Natural killer cell (primary cell): ENCODE data around the gene TEKT5. TPM values are rescaled to one million over a fixed set of nuclear protein-coding genes. Genes with fewer than 3 reads are reported as not detected.

ENCODE experiments used
- ATAC-seq, 3 donors: fragments of 150-1000 bp in 2 of 3; fragments of 200-7000 bp in 1 of 3; cut with Tn5 transposase; 1 replicate in 1 of 3; 2 replicates in 2 of 3; pipeline ENCODE4 v1.10.0; 2021; ENCODE audit warnings: mild to moderate bottlenecking in 2 of 3, moderate library complexity in 2 of 3
- DNase-seq, 2 donors: peaks; one replicate each; pipeline versions ENCODE4 v3.0.0 to v3.0.0-alpha.2; 2013 to 2021; ENCODE audit warnings: mixed read lengths in 1 of 2
- H3K27ac ChIP-seq: one replicate; pipeline ENCODE4 v1.5.1; 2013; ENCODE audit warnings: mild to moderate bottlenecking, low read length
- H3K27me3 ChIP-seq: one replicate; pipeline ENCODE4 v1.6.1; 2013; ENCODE audit warnings: low read length; ENCODE audit not compliant: control insufficient read depth, insufficient read depth
- H3K36me3 ChIP-seq: one replicate; pipeline ENCODE4 v1.6.1; 2013; ENCODE audit warnings: low read length; ENCODE audit not compliant: control insufficient read depth, insufficient read depth
- H3K4me1 ChIP-seq: one replicate; pipeline ENCODE4 v1.6.1; 2013; ENCODE audit warnings: low read length; ENCODE audit not compliant: control insufficient read depth, insufficient read depth
- H3K4me3 ChIP-seq: one replicate; pipeline ENCODE4 v1.5.1; 2013; ENCODE audit warnings: low read length
- H3K9me3 ChIP-seq: one replicate; pipeline ENCODE4 v1.6.1; 2013; ENCODE audit warnings: low read length; ENCODE audit not compliant: control insufficient read depth, insufficient read depth
- H3K27ac Mint-ChIP-seq, 2 donors: one replicate each; pipeline ENCODE4 v1.8.0; 2022; ENCODE audit warnings: mild to moderate bottlenecking in 2 of 2, mixed read lengths in 2 of 2, moderate library complexity in 1 of 2
- H3K27me3 Mint-ChIP-seq, 2 donors: one replicate each; pipeline ENCODE4 v1.8.0; 2022; ENCODE audit warnings: low read depth in 2 of 2, mixed read lengths in 2 of 2
- H3K36me3 Mint-ChIP-seq: one replicate; pipeline ENCODE4 v1.8.0; 2022; ENCODE audit warnings: mixed read lengths
- H3K4me1 Mint-ChIP-seq, 2 donors: one replicate each; pipeline ENCODE4 v1.8.0; 2022; ENCODE audit warnings: mixed read lengths in 2 of 2
- H3K4me3 Mint-ChIP-seq: one replicate; pipeline ENCODE4 v1.8.0; 2022; ENCODE audit warnings: mild to moderate bottlenecking, moderate library complexity, mixed read lengths
- H3K9me3 Mint-ChIP-seq, 2 donors: one replicate each; pipeline ENCODE4 v1.8.0; 2022; ENCODE audit warnings: mixed read lengths in 2 of 2
- CTCF ChIP-seq: fragments of 200-600 bp; IDR thresholded peaks from one replicate; pipeline ENCODE4 v1.8.0; 2022; ENCODE audit warnings: antibody characterized with exemption
- WGBS: methylation state at CpG from one replicate; pipeline ENCODE4 v1.1.7; 2013; ENCODE audit warnings: missing lambda C conversion rate; ENCODE audit not compliant: insufficient coverage; 5-methylcytosine and 5-hydroxymethylcytosine counted together
- intact Hi-C: fragments of 100-400 bp; cut with micrococcal nuclease; formaldehyde crosslinking; loops from one replicate; pipeline ENCODE4 v1.14.2; 2022
- total RNA-seq, 4 donors: library from RNA; stranded (reverse); fragments of 120-200 nt in 1 of 4; gene quantifications; one replicate each; pipeline versions ENCODE4 v1.2.3 to v1.2.4, GENCODE V29; 2013 to 2022

The TEKT5 gene
- total RNA-seq, 3 donors from 2014 or later (not counting 1 experiment from before 2014, with no cell fraction given): 1.1 TPM; not detected in 2

GRCh38 chr16:10688726-10689125 lies 6.0 kb downstream of the TEKT5 start:
- no peak overlapping the region for H3K4me3 Mint-ChIP-seq

GRCh38 chr16:10688291-10688690 lies 6.4 kb downstream of the TEKT5 start:
- ATAC-seq (no peak), DNase-seq (no peak)
- H3K9me3 ChIP-seq: no peaks in the 10 kb centered on the region
- no peaks in the 10 kb centered on the region for H3K4me1 ChIP-seq
- intact Hi-C loops: no loop called here
- H3K27me3 Mint-ChIP-seq: peaks cover 0 to 17% of the 10 kb centered on the region in 2 donors
- TF ChIP-seq CTCF: no peak
- H3K36me3 Mint-ChIP-seq: no peaks in the 10 kb centered on the region
- no peaks in the 10 kb centered on the region for H3K4me1 Mint-ChIP-seq
- no peak overlapping the region for H3K27ac ChIP-seq
- H3K27ac Mint-ChIP-seq: no peak overlapping the region
- no peaks in the 10 kb centered on the region for H3K9me3 Mint-ChIP-seq
- H3K27me3 ChIP-seq: no peaks in the 10 kb centered on the region
- H3K4me3 Mint-ChIP-seq: no peak overlapping the region
- H3K4me3 ChIP-seq: no peak overlapping the region
- H3K36me3 ChIP-seq: no peaks in the 10 kb centered on the region
- 91% methylated on average over 9 of the region's 10 CpGs for WGBS

More at GRCh38 chr16:10688726-10689125, 6.0 kb downstream of the TEKT5 start:
- H3K9me3 Mint-ChIP-seq: no peaks in the 10 kb centered on the region
- ATAC-seq (no peak), DNase-seq (no peak)
- Histone ChIP-seq H3K27ac (no peak overlapping the region), H3K9me3 (no peaks in the 10 kb centered on the region), H3K27me3 (no peaks in the 10 kb centered on the region), H3K4me3 (no peak overlapping the region), H3K4me1 (no peaks in the 10 kb centered on the region), H3K36me3 (no peaks in the 10 kb centered on the region)
- peaks cover 0 to 17% of the 10 kb centered on the region in 2 donors for H3K27me3 Mint-ChIP-seq
- H3K36me3 Mint-ChIP-seq: no peaks in the 10 kb centered on the region
- no peak overlapping the region for H3K27ac Mint-ChIP-seq
- TF ChIP-seq CTCF: no peak
- intact Hi-C loops: no loop called here
- H3K4me1 Mint-ChIP-seq: no peaks in the 10 kb centered on the region
- 81% methylated on average over 5 of the region's 5 CpGs for WGBS

- Mint-ChIP-seq H3K27ac (no peak overlapping the region), H3K36me3 (no peaks in the 10 kb centered on the region), H3K27me3 (peaks cover 6 to 15% of the 10 kb centered on the region in 2 donors), H3K9me3 (no peaks in the 10 kb centered on the region), H3K4me1 (no peaks in the 10 kb centered on the region), H3K4me3 (no peak overlapping the region)
- TF ChIP-seq CTCF: no peak
- no peak for ATAC-seq
- Histone ChIP-seq H3K27ac (no peak overlapping the region), H3K4me3 (no peak overlapping the region), H3K4me1 (no peaks in the 10 kb centered on the region), H3K27me3 (no peaks in the 10 kb centered on the region), H3K9me3 (no peaks in the 10 kb centered on the region), H3K36me3 (no peaks in the 10 kb centered on the region)
- intact Hi-C loops: no loop called here
- WGBS: 90% methylated on average over 7 of the region's 7 CpGs
- no peak for DNase-seq
Observed at GRCh38 chr16:10685709-10686108, 9.0 kb downstream of the TEKT5 start.

- no peaks in the 10 kb centered on the region for H3K27me3 ChIP-seq
- no peak for TF ChIP-seq CTCF
- no peak overlapping the region for H3K4me3 ChIP-seq
- H3K9me3 Mint-ChIP-seq: no peaks in the 10 kb centered on the region
- H3K4me1 ChIP-seq: no peaks in the 10 kb centered on the region
- H3K4me1 Mint-ChIP-seq: no peaks in the 10 kb centered on the region
- H3K27ac Mint-ChIP-seq: no peak overlapping the region
- H3K9me3 ChIP-seq: no peaks in the 10 kb centered on the region
- no peaks in the 10 kb centered on the region for H3K36me3 Mint-ChIP-seq
- no peak overlapping the region for H3K27ac ChIP-seq
- ATAC-seq (no peak), DNase-seq (no peak)
- no peak overlapping the region for H3K4me3 Mint-ChIP-seq
- intact Hi-C loops: no loop called here
- peaks cover 6 to 12% of the 10 kb centered on the region in 2 donors for H3K27me3 Mint-ChIP-seq
- H3K36me3 ChIP-seq: no peaks in the 10 kb centered on the region
- WGBS: 68% methylated on average over 14 of the region's 14 CpGs
Observed at GRCh38 chr16:10684511-10685151, 10.1 kb downstream of the TEKT5 start.
